DMS 273 (cell line): ENCODE measurements around the gene AKT3.
"Not testable (repeated sequence)": the region's sequence is repeated elsewhere in the genome, so short reads cannot be mapped to it uniquely, and the experiment has no call there.

Experiments
- DNase-seq: peaks from one replicate; lab custom pipeline; 2025; ENCODE audit not compliant: unreplicated experiment; lab: John Stamatoyannopoulos, UW

The AKT3 gene

DNA sequence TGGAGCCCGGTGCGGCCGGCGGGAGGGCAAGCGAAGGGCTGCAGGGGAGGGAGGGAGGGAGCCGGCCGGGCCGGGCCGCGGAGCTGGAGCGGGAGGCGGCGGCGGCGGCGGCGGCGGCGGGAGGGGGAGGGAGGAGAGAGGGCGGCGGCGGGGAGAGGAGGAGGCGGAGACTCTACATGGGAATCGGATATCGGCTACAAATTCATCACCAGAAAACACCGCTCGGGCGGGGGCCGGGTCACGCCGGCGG is at the start of gene AKT3:
TSS of gene AKT3 (minus strand) at position 42 of the 250 bp plus-strand sequence. CDS start 7,073 bp downstream, outside the sequence.
- peak; percentile 96 for DNase-seq

DNA sequence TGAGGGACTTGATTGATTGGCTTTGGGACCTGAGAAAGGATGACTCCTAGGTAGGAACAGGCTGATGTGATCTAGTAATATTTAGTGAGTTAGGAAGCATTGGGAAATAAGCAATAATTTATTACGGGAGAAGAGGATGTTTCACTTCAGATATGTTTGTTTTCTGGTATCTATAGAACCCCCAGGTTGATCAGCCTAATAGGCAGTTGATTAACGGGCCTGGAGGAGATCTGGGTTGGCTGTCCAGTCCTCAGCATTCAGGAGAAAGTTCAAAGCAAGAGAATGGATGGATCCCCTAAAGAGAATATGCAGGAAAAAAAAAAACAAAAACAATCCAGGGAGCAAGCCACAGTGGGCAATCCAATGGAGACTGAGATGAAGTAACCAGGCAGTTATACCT is 48.2 kb upstream of the AKT3 start:
- DNase-seq = no peak

DNA sequence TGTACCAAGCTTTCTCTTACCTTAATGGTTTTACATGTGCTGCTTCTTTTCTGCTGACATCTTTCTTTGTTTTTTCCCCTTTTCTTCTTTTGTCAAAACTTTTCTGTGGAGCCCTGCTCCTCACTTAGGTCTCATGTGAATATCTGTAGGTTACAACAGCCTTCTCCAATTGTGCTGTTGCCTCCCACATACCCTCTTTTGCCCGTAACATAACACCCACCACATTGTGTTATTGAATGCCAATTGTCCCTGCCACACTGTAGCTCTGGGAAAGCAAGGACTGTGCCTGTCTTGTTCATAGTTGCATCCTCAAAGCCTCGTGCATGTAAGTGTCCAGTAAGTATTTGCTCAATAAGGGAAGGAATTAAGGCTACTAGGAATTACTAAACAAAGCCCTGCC is 46.3 kb upstream of the AKT3 start:
- no peak for DNase-seq

DNA sequence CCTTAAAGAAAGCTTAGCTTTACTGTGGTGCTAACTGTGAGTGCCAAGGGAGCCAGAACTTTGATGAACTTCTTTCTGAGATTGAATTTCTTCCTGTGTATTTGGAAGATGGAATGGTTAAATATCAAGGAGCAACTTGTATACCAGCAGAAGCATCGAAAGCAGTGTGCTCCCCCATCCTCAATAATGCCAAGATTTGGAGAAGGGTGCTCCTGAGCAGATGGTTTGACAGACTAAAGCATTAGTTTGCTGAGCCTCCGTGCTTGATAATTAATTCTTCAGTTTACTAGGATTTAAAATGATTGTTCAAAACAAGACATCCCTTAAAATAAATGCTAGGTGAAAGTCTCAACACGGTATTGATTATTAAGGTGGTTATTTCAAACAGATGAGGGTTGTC is 42.4 kb upstream of the AKT3 start:
- peak; percentile 61 for DNase-seq

DNA sequence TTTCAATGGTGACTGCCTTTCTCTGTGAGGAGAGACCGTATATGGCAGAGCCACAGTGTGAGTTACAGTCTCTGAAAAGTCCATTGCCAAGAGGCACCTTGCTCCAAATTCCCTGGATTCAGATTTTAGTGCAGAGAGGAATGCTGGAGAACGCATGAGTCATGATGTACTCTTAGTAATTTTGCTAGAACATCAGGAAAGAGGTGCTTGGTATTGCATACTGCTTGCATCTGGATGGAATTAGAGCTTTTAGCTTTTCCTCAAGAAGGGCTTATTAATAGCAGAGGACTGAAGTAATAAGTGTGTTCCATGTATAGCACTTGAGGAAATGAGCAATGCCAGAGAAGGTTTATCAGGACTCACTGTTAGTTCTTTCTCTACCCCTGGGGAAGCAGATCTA is 40.5 kb upstream of the AKT3 start:
- DNase-seq = no peak

DNA sequence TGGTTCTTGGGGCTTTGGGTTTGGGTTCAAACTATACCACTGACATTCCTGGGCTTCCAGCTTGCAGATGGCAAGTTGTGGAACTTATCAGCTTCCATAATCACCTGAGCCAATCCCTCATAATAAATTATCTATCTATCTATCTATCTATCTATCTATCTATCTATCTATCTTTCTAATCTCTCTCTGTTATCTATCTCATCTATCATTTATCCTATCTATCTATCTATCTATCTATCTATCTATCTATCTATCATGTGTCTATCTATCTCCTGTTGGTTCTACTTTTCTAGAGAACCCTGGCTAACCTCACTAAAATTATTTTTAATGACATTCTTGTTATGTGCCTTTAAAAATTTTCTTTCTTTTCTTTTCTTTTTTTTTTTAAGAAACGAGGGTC is 35.8 kb upstream of the AKT3 start:
- DNase-seq = no peak

DNA sequence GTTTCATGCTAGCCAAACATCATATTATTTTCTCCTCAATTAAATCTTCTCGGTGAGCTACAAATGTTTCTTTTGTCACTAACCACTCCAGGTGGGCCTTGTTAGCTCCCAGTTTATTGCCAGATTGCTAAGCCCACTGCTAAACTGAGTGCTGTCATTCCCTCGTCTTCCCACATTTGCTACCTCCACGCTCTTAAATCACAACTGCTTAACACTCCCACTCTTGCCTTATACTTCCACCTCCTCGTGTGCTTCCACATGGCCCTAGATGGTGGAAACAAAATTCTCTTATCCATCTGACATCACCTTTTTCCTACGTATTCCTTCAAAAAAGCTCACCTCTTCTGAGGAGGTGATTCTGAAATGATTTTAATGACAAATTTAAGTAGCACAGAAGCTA is 34.6 kb upstream of the AKT3 start:
- DNase-seq = no peak

DNA sequence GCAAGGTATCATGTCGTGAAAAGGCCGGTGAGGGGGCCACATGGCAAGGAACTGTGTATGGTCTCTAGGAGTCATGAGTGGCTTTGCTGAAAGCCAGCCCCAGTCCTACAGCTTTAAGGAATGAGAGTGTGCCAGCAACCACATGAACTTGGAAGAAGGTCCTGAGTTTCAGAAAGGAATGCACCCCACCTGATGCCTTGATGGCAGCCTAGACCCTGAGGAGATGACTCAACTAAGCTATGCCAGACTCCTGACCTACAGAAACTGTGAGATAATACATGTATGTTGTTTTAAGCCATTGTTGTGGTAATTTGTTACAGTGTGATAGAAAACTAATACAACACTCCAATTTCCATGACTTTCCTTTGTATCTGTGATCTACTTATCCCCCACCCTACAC is 33.5 kb upstream of the AKT3 start:
- DNase-seq = no peak

DNA sequence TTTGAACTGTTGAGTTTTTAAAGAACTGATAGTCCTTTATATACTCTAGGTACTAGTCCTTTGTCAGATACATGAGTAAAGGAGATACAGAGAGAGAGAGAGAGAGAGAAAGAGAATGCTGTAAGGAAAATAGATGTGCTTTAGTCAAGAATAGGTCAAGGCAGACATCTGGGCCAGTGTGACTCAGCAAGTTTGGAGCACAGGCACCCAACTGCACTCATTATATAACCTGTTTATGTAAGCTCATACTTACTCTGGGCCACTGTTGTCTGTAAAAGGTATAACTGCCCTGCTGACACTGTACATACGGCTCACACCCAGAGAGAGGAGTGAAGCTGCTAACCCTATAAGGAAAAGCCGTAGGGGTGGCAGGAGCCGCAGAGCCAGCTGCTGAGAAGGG is 32.2 kb upstream of the AKT3 start:
- DNase-seq = peak; percentile 13

DNA sequence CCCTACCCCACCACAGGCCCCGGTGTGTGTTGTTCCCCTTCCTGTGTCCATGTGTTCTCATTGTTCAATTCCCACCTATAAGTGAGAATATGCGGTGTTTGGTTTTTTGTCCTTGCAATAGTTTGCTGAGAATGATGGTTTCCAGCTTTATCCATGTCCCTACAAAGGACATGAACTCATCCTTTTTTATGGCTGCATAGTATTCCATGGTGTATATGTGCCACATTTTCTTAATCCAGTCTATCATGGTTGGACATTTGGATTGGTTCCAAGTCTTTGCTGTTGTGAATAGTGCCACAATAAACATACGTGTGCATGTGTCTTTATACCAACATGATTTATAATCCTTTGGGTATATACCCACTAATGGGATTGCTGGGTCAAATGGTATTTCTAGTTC is 27.0 kb upstream of the AKT3 start:
- not testable (repeated sequence) for DNase-seq

DNA sequence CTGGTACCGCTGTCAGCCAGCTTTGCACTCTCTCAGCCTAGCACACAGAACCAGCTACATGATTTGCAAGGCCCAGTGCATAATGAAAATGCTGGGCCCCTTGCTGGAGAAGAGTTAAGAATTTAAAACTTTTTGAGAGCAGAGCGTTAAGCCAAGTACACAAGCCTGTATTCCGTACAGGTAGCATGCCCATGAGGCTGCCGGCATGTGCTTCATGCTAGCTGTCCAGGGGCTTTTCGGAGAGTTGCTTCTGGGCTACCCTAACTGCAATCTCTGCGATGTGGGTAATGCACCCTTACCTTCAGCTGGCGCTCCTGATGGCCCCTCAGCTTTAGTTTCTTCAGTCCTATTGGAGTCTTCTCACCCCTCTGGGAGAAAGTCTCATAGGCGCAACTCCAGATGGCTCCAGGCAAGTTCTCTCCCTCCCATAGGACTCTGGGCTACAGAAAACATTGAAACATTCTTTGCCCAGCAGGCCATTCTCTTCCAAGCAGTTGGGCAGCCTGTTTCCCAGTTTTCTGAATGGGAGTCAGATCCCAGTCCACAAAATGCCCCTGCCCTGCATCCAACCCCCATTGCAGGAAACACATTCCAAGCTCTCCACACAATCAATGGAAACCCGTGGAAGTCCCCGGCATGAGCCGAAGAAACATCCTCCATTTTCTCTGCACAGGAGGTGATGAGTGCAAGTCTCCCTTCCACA is 5.7 kb upstream of the AKT3 start:
- DNase-seq = no peak

DNA sequence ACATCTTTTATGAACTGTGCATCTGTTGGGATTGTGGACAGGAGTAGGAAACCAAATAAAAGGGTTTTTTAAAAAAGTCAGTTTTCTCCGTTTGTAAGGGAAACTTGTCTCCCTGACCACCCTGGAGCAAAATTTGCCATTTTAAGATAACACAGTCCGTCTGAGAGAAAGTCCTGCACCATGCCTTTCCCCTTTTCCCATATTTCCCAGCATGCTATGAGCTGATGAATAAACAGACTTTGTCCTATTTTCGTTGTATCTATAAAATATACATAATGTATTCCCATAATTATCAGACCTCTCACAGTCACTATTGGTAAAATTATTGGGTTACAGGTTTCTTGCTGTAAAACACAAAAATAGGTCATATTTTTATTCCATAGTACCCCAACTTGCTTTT is 1.7 kb upstream of the AKT3 start:
- no peak for DNase-seq

DNA sequence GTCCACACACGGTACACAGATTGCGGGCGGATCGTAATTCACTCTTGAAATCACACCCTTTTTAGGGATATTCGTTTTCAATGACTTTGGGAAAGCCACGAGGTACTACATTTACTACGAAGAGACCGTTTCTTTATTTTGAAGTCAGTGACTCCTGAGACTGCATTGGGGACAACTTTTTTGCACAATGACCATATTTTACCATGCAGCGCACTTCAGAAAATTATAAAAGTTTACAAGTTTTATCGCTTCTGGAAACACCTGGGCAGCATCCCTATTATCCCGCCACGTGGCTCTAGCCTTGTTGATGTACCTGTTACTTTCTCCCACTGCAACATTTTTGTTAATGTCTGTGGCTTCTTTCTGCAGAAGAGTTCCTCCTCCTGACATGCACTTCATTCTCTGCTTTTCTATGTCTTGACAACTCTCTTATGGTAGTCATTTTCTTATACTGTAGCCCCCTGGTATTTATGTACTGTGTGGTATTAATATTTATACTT is 1.3 kb upstream of the AKT3 start:
- no peak for DNase-seq

DNA sequence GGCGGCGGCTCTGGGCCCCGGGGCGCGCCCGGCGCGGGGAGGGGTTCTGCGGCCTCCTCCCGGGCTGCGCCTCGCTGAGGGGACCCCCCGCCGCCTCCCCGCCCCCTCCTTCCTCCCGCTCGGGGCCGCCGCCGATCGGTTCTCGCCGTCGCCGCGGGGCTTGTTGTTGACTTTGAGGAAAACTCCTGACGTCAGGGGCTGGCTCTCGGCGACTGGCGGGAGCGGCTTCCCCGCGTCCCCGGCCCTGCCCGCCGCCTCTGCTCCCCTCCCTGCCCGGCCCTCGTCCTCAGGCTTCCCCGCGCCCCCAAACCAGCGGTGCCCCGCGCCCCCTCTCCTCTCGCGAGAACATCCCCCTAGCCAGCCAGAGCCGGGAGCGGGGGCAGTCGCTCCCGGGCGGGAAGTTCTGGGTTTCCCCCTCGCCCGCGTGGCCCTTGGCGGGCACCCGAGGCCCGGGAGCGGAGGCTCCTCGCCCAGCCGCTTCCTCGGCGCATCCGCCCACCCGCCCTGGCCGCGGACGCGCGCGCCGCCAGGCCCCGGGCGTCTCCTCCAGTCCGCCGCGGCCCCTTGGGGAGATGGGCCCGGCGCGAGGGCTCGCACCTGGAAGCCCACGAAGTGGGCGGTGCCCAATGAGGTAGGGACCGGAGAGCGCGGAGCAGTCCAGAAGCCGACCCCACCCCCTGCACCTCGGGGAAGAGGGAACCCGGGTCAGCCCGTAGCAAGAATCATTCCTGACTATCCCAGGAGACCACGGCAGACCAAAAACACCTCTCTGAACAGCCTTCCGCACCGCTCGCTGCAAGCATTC is 611 bp upstream of the AKT3 start:
- DNase-seq = peak; percentile 96

DNA sequence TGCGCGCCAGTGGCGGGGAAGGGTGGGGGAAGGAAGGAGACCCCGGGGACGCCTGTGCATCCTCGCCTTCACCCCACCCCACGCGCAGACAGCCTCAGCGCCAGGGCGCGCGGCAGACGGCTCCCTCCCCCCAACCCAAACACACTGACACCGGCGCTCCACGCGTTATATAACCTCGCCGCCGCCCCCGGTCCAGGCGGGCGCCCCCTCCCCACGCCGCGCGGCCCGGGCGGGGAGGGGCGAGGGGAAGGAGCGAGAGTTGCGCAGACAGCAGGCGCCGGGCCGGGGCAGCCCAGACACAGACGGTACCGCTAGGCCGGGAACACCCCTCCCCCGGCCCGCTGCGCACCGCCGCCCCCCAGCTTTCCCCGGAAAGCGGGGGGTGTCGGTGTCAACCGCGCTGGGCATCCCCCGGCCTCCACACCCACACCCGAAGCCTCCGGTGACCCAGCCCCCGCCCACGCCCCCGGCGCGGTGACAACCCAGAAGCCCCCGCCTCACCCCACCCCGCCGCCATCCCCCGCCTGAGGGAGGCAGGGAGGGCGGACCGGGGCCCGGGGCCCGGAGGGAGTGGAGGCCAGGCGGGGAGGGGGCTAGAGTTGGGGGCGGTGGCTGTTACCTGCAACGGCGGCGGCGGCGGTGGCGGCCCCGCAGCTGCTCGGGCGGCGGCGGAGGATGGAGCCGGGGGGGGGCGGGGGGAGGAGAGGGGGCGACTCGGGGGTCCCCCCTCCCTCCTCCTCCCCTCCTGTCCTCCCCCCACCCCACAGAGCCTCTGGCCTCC is 432 bp downstream of the AKT3 start:
- peak; percentile 87 for DNase-seq

DNA sequence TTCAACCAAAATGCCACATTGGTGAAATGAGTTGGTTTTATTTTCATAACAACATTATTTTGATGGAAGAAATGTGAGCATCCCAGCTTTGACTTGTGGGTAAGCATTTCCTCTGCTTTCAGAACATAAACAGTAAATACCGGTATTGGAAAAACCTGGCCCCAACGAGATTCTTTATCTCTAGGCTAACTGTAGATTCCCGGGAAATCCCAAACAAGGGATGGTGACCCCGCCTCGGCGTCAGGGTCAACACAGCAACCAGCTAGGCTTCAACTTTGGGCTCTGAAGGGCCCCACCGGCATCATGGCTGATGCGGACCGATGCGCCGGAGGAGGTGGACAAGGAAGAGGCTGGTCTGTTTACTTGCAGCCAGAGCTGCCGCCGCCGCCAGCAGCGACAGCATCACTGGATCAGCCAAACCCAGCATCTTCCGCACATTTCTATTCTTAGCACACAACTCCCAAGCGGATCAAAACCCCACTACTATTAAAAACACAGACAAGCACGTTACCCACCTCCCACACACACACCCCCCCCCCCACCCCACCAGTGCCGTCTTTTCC is 1.1 kb downstream of the AKT3 start:
- DNase-seq = peak; percentile 84

DNA sequence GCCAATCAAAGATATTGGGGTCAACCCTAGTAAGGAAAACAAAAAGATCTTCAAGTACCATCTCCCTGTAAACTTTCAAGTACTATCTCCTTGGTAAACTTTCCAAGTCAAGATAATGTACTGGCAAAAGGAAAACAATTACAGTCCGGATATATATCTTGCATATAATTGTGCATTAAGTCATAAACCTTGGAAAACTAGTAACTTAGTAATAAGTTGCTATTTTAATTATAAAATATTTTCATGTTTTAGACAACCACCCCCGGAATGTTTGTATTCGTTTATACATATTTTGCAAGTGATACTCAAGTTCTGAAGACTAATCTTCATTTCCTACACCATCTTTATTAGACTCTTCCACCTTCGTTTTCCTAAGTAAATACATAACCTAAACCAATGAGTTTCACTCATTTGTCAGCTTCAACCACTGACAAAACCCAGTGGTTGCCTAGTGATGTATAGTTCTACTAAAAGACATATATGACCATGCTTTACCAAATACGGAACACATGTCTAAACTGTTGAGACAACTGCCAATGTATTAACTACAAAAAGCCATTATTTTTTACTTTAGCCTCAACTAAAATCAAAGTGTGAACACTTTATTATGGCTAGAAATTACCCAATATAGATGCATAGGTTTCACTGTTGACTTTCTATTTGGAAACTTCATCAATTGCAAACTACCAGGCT is 1.7 kb downstream of the AKT3 start:
- peak; percentile 49 for DNase-seq

DNA sequence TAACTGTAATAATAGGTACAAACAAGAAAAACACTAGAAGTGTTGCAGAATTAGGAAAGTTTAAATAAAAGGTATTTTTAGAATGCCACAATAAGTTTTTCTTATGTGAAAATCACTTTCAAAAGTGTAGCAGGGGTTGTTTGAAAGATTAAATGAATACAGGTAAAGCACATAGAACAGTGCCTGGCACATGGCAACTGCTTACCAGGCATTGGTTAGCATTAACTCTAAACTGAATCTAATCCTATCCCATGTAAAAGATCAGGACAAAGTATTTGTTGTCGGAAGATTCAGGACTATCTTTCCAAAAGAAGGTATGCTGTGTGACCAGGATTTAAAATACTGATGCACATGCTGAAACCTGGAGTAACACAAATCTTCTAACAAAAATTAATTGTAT is 3.3 kb downstream of the AKT3 start:
- peak; percentile 16 for DNase-seq

DNA sequence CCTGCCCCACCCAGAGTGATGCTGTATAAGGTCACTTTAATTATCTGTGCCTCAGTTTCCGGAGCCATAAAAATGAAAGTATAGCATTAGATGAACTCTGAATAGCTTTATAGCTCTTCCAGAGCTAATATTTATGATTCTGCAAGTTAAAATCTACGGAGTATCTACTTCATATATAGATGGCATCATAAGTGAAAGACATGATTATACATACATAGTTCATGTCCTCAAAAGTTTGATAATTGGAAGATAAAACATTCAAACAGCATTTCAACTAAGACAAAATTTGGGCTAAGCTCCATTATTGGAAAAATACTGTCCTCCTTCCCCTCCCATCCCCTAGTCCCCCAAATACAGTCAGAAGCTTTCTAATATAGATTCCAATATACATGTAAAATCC is 4.2 kb downstream of the AKT3 start:
- no peak for DNase-seq

DNA sequence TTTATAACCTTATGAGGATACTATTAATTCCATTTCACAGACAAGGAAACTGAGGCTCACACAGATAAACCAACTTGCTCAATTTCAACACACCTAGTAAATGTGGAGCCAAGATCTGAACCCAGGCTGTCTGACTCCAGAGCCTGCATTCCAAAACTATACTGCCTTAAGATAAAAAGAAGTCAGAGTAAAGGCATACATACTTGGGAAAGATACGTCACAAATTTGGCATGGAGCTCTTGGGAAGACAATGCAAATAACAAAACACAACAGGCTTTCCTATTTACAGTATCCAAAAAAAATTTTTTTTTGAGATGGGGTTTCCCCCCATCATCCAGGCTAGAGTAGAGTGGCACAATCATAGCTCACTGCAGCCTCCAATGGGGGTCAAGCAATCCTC is 5.9 kb downstream of the AKT3 start:
- no peak for DNase-seq

DNA sequence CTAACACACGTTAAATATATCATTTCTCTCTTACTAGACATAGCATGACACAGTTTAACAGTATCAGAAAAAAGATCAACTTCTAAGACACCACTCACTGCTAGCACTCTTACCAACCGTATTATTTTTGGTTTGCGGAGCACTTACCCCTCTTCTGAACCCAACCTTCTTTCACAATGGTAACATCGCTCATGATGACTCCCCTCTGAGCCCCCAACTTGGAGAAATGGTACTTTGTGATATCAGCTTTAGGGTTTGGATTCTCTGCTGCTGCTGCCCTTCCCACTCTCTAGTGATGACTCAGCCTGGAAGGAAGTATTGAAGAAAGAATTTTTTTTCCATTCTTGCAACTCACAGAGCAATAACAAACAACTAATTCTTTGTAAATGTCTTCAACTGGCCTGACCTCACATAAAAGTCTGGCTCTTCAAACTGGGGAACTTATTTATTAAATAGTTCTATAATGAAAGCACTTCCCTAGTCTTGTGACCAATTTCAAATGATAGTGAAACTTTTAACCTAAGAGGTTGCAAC is 7.0 kb downstream of the AKT3 start:
- DNase-seq = no peak
